Tibial artery (tissue), 4 donors: ENCODE data around the gene KIT.
A peak's percentile ranks its signal among the peaks of the same experiment; 100 is the strongest.
"Not testable (repeated sequence)": the region's sequence is repeated elsewhere in the genome, so short reads cannot be mapped to it uniquely, and the experiment has no call there.

Source experiments
- DNase-seq, 2 donors: peaks; one replicate each; pipeline ENCODE4 v3.0.0-alpha.2; 2019
- H3K27ac ChIP-seq, 2 donors: fragments of 200-600 bp; sonication (generic) in 1 of 2; 1 replicate in 1 of 2; 2 replicates in 1 of 2; pipeline ENCODE4 v1.5.1; 2018 to 2019; ENCODE audit warnings: mild to moderate bottlenecking in 1 of 2
- H3K27me3 ChIP-seq, 2 donors: fragments of 200-600 bp; sonication (generic) in 1 of 2; one replicate each; pipeline versions ENCODE4 v1.5.1 to v1.6.0; 2016 to 2019
- H3K36me3 ChIP-seq, 3 donors: fragments of 200-600 bp; sonication (generic) in 2 of 3; one replicate each; pipeline ENCODE4 v1.5.1; 2016 to 2019; ENCODE audit warnings: mild to moderate bottlenecking in 2 of 3
- H3K4me1 ChIP-seq, 4 donors: fragments of 200-600 bp; sonication (generic) in 2 of 4; 1 replicate in 3 of 4; 2 replicates in 1 of 4; pipeline ENCODE4 v1.5.1; 2016 to 2019
- H3K4me3 ChIP-seq, 2 donors: fragments of 200-600 bp; sonication (generic) in 1 of 2; 1 replicate in 1 of 2; 2 replicates in 1 of 2; pipeline ENCODE4 v1.5.1; 2018 to 2019; ENCODE audit warnings: mild to moderate bottlenecking in 2 of 2
- H3K9me3 ChIP-seq, 3 donors: fragments of 200-600 bp; sonication (generic) in 1 of 3; one replicate each; pipeline ENCODE4 v1.5.1; 2016 to 2019
- intact Hi-C: fragments of 100-400 bp; cut with DNase I; formaldehyde crosslinking; loops from one replicate; pipeline ENCODE4 v1.15.0; 2023; ENCODE audit warnings: low total_unique reads
- TF ChIP-seq, protein P1 (sequence below), 2 experiments: fragments of 200-600 bp in 1 of 2; fragments of 450-650 bp in 1 of 2; IDR thresholded peaks; one replicate each; pipeline ENCODE4 v1.5.1; 2017 to 2019; ENCODE audit warnings: antibody characterized with exemption in 2 of 2, mild to moderate bottlenecking in 1 of 2, moderate library complexity in 1 of 2

Gene KIT

DNA sequence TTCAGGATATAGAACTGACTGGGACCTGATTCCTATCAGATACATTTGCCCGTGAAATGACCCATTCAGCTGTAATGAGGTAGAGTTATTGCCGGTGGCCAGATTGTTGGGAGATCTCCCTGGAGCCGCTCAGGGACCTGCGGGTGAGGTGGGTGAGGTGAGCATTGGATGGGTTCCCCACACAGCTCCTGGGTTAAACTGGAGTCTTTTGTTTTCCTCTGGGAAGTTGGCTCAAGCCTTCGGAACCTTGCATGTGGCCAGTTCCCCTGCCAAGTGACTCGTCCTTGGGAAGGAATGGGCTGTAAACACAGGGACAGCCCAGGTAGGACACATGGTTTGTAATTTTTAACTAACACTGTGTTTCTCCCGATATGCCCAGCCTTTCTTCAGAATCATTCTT, 31.6 kb upstream of the KIT start:
- TF ChIP-seq, protein P1, sequence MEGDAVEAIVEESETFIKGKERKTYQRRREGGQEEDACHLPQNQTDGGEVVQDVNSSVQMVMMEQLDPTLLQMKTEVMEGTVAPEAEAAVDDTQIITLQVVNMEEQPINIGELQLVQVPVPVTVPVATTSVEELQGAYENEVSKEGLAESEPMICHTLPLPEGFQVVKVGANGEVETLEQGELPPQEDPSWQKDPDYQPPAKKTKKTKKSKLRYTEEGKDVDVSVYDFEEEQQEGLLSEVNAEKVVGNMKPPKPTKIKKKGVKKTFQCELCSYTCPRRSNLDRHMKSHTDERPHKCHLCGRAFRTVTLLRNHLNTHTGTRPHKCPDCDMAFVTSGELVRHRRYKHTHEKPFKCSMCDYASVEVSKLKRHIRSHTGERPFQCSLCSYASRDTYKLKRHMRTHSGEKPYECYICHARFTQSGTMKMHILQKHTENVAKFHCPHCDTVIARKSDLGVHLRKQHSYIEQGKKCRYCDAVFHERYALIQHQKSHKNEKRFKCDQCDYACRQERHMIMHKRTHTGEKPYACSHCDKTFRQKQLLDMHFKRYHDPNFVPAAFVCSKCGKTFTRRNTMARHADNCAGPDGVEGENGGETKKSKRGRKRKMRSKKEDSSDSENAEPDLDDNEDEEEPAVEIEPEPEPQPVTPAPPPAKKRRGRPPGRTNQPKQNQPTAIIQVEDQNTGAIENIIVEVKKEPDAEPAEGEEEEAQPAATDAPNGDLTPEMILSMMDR (IDR thresholded peaks at IDR 0.05), result no peak
- H3K4me1 ChIP-seq, result peaks cover 0 to 17% (median 13%) of the 10 kb centered on the region in 4 donors
- no peaks in the 10 kb centered on the region for H3K36me3 ChIP-seq
- no peaks in the 10 kb centered on the region for H3K9me3 ChIP-seq
- no peak overlapping the region for H3K4me3 ChIP-seq
- intact Hi-C loops, result no loop called here
- no peak for DNase-seq
- H3K27ac ChIP-seq, result peak overlapping the region; percentile 47 to 55
- H3K27me3 ChIP-seq, result no peaks in the 10 kb centered on the region

DNA sequence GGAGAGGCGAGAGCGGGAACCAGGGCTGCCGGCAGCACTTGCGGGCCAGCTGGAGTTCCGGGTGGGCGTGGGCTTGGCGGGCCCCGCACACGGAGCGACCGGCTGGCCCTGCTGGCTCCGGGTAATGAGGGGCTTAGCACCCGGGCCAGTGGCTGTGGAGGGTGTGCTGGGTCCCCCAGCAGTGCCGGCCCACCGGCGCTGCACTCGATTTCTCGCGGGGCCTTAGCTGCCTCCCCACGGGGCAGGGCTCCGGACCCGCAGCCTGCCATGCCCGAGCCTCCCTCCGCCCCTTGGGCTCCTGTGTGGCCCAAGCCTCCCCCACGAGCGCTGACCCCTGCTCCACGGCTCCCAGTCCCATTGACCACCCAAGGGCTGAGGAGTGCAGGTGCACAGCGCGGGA, 25.2 kb upstream of the KIT start:
- H3K4me1 ChIP-seq, result no peaks in the 10 kb centered on the region
- H3K4me3 ChIP-seq, result no peak overlapping the region
- no peaks in the 10 kb centered on the region for H3K27me3 ChIP-seq
- no peak for DNase-seq
- no peaks in the 10 kb centered on the region for H3K9me3 ChIP-seq
- intact Hi-C loops, result no loop called here
- H3K27ac ChIP-seq, result no peak overlapping the region
- no peaks in the 10 kb centered on the region for H3K36me3 ChIP-seq
- TF ChIP-seq, protein P1 (IDR thresholded peaks at IDR 0.05), result no peak

DNA sequence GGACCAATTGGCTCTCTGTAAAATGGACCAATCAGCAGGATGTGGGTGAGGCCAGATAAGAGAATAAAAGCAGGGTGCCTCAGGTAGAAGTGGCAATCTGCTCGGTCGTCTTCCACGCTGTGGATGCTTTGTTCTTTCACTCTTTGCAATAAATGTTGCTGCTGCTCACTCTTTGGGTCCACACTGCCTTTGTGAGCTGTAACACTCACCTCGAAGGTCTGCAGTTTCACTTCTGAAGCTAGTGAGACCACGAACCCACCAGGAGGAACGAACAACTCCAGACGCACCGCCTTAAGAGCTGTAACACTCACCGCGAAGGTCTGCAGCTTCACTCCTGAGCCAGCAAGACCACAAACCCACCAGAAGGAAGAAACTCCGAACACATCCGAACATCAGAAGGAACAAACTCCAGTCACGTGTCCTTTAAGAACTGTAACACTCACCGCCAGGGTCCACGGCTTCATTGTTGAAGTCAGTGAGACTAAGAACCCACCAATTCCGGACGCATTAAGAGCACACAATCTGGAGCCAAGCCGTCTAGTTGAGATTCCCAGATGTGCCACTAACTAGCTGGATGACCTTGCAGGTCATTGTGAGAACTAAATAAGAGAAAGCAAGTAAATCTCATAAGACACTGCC, 24.5 kb upstream of the KIT start:
- H3K27ac ChIP-seq, H3K4me3 ChIP-seq, H3K9me3 ChIP-seq, DNase-seq, intact Hi-C loops, H3K36me3 ChIP-seq, H3K27me3 ChIP-seq, H3K4me1 ChIP-seq: not testable (repeated sequence)

DNA sequence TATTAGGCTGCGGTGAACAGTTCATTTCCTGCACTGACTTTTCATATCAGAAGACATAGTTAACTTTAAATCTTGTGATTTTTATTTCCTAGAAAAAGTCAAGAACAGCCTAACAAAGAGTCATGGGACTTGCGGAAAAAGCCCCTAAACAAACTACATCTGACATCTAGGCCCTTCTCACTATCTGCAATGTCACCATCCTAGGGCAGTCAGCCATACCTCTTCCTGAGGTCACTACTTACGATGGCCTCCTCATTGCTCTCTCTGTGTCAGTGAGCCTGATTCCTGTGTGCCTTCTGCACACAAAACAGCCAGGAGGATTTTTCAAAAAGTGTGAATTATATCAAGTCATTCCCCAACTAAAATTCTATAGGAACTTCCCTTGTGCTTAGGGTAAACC, 22.4 kb upstream of the KIT start:
- intact Hi-C loops, result no loop called here
- DNase-seq, result no peak
- Histone ChIP-seq H3K27me3 (no peaks in the 10 kb centered on the region), H3K4me3 (no peak overlapping the region), H3K4me1 (no peaks in the 10 kb centered on the region), H3K36me3 (no peaks in the 10 kb centered on the region), H3K27ac (no peak overlapping the region), H3K9me3 (no peaks in the 10 kb centered on the region)
- TF ChIP-seq, protein P1 (IDR thresholded peaks at IDR 0.05), result no peak

DNA sequence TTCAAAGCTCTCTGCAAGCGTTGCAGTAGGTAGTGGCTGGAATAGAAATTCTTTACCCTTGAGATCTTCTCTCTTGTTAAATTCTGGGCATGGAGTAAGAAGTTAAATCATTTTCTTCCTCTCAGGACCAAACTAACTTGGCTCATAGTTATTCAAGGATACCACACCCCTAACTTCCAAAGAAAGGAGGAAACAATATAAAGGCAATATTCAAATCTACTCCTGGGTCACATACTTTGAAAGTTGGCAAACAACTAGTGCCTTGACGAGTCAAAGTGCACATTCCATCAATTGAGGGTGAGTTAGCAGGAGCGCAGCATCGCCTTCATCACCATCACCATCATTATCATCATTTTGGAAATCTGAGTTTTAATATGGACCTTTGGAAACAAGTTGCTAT, 20.4 kb upstream of the KIT start:
- DNase-seq, result no peak
- Histone ChIP-seq H3K27ac (no peak overlapping the region), H3K4me3 (no peak overlapping the region), H3K4me1 (no peaks in the 10 kb centered on the region), H3K36me3 (no peaks in the 10 kb centered on the region), H3K27me3 (no peaks in the 10 kb centered on the region), H3K9me3 (no peaks in the 10 kb centered on the region)
- TF ChIP-seq, protein P1 (IDR thresholded peaks at IDR 0.05), result no peak
- intact Hi-C loops, result no loop called here

DNA sequence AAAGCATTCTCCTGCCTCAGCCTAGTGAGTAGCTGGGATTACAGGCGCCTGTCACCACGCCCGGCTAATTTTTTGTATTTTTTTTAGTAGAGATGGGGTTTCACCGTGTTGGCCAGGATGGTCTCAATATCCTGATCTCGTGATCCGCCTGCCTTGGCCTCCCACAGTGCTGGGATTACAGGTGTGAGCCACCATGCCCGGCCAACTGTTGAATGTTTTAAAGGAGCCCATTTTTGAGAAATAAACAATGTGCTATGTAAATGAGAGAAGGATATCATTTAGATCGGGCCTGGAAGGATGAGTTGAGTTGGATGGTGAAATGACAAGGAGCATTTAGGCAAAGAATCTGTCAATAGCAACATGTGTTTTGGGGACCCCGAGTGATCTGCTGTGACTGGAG, 16.7 kb upstream of the KIT start:
- H3K4me1 ChIP-seq, H3K36me3 ChIP-seq, H3K27ac ChIP-seq, DNase-seq, intact Hi-C loops, H3K4me3 ChIP-seq, H3K9me3 ChIP-seq, H3K27me3 ChIP-seq: not testable (repeated sequence)

DNA sequence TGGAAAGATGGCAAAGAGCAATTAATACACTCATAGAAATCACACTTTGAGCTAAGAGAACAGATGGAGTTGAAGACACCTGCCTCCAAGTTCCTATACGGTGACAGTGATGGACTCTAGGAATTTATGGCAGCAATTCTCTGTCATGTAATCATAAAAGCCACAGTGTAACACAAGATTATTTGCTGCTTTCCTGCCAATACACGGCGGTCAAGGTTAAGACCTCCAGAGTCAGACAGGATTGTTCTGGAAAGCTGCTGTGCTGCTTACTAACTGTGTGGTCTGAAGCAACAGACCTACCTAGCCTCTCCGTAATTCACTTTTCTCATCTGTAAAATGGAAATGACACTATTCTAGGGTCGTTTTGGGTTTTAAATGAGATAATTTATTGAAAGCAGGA, 14.6 kb upstream of the KIT start:
- Histone ChIP-seq H3K27me3 (no peaks in the 10 kb centered on the region), H3K9me3 (no peaks in the 10 kb centered on the region), H3K27ac (no peak overlapping the region), H3K36me3 (no peaks in the 10 kb centered on the region), H3K4me3 (no peak overlapping the region), H3K4me1 (no peaks in the 10 kb centered on the region)
- TF ChIP-seq, protein P1 (IDR thresholded peaks at IDR 0.05), result no peak
- intact Hi-C loops, result no loop called here
- no peak for DNase-seq
